Pancreas (tissue), 8 donors: ENCODE measurements around the gene CRPPA. TPM values are rescaled to one million over a fixed set of nuclear protein-coding genes. Genes with fewer than 3 reads are reported as not detected.

ENCODE experiments used
- polyA plus RNA-seq, 2 donors: library from polyadenylated mRNA; stranded (reverse); fragments of 200-250 nt; gene quantifications; one replicate each; pipeline ENCODE4 v1.2.3, GENCODE V29; 2013
- total RNA-seq, 6 donors: library from RNA; stranded (reverse); fragmentation: NEBNext Ultra II Directional in 4 of 6; extraction: Animal tissue kit (Norgen Biotek cat#: 25700) in 4 of 6; gene quantifications; one replicate each; pipeline versions ENCODE4 v1.2.1 to v1.2.4, GENCODE V29; 2021 to 2023
- donor health status: healthy with polysubstance abuse.
- donor health status: DM: no; HTN: no; CAD: no; lungs with moderate emphysema.
- donor health status: DM: no; HTN: no; CAD: no.
- donor health status: Bipolar disorder and iron deficiency.
- donor health status: DM: yes; HTN: yes; CAD: no.
- donor health status: DM: no; HTN: no; CAD: no.
- donor health status: DM: no; HTN: no; CAD: no.
- donor health status: DM: yes; HTN: yes; CAD: no.

The CRPPA gene
- total and polyA plus RNA-seq, 8 donors = 0.53 to 2.2 (median 1.5) TPM

Other genes with a start within 250 kb of the CRPPA start
- under 1 TPM in 4 of 6 donors, not detected in 2; 0.12 to 0.25 (median 0.18) TPM for gene SOSTDC1, start 44.2 kb upstream of the CRPPA start, total RNA-seq
- gene SOSTDC1, start 44.2 kb upstream of the CRPPA start, polyA plus RNA-seq = 1 to 10 TPM in 1 of 2 donors, not detected in 1; 1.3 TPM
- not detected for gene LRRC72, start 105.3 kb upstream of the CRPPA start, total RNA-seq
- not detected for gene LRRC72, start 105.3 kb upstream of the CRPPA start, polyA plus RNA-seq
- 10 to 100 TPM in 1 of 6 donors, 1 to 10 TPM in 5; 6.3 to 11.4 (median 8.2) TPM for gene ANKMY2, start 224.2 kb upstream of the CRPPA start, total RNA-seq
- 1 to 10 TPM; 3.9 to 8.9 TPM for gene ANKMY2, start 224.2 kb upstream of the CRPPA start, polyA plus RNA-seq
- gene BZW2, start 224.6 kb upstream of the CRPPA start, total RNA-seq = 10 to 100 TPM; 15.3 to 29.9 (median 21.1) TPM
- 10 to 100 TPM; 10.5 to 12.9 TPM for gene BZW2, start 224.6 kb upstream of the CRPPA start, polyA plus RNA-seq